NOMO-1 treated with dmso at 0.1 percent for 144 hours (cell line): ENCODE results near the gene NKAIN4.
"Not testable (repeated sequence)": the region's sequence is repeated elsewhere in the genome, so short reads cannot be mapped to it uniquely, and the experiment has no call there.

Experiments used
- DNase-seq: peaks from one replicate; lab custom pipeline; 2025; ENCODE audit not compliant: unreplicated experiment; lab: John Stamatoyannopoulos, UW

NKAIN4 gene

DNA sequence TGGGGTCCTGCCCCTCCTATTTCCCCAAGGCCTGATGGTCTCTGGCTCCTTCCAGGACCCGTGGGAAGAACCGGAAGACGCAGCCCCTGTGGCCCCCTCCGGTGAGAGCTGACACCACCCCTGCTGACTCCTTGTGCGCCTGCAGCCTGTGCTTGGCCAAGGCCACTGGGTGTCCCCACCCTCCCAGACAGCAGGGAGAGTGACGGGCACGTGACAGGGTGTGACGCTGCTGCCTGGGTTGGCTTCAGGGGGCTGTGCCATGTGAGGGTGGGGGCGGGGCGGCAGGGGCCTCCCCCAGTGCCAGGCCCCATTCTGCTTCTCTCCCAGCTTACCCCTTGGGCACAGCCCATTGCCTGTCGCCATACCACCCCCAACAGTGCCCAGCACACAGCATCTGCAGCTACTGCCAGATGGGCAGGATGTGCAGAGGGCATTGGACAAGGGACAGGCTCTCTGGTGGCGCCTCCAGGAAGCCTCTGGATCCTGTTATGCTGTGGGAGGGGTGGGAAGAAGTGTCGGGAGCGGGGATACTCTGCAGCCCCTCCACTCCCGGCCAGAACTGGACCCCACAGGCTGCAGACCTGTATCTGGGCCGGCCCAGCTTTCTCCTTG is 15.6 kb downstream of the NKAIN4 start:
- DNase-seq, result no peak

GRCh38 chr20:63238031-63238430 is 16.2 kb downstream of the NKAIN4 start:
- no peak for DNase-seq

DNA sequence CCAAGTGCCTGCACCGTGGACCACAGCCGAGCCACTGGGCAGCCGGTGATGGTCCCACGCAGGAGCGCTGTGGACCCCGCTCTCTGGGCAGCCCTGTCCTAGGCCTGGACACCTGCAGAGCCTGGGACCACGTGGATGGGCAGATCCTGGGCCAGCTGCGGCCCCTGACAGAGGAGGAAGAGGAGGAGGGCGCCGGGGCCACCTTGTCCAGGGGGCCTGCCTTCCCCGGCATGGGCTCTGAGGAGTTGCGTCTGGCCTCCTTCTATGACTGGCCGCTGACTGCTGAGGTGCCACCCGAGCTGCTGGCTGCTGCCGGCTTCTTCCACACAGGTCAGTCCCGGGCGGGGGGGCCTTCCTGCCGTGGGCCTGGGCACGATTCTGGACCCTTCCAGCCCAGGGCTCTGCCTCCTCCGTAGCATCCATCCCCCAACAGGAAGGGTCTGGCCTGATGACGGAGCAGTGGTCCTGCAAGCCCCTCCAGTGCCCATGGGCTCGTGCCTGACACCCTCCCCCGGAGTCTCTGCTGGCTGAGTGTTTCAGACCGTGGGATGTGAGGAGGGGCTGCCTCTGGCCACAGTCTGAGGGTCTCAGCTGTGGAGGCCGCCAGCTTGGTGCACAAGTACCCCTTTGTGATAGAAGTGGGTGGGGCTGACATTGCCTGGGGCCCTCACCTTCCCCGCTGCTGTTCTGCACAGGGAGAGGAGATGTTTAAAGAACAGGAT is 18.0 kb downstream of the NKAIN4 start:
- no peak for DNase-seq

DNA sequence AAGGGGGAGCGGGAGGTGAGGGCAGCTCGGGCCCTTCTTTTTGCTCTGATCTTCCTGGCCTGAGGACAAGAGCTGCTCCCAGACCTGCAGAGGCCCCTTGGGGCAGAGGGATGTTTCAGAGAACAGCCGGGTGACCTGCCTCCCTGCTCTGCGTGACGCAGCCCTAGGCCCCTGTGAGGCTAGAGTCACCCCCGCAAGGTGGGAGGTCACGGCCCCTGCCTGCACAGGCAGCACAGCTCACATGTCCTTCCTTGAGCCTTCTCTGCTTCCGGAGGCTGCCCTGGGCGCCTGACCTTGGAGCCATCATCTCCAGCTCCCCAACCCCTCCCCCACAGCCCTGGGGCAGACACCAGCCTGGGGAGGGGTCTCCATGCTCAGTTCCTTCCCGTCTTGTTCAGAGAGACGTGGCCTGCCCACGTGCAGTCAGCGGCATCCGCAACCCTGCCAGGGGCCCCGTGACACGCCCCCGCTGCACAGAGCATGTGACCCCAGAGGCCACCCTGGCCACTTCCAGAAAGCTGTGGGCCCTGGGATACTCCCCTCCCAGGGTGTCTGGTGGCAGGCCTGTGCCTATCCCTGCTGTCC is 18.8 kb downstream of the NKAIN4 start, which contains the start of gene BIRC7:
Gene BIRC7, plus strand, starts transcription at position 507 of the 585 bp plus-strand sequence. CDS start 192 bp downstream, outside the sequence.
- DNase-seq, result no peak

DNA sequence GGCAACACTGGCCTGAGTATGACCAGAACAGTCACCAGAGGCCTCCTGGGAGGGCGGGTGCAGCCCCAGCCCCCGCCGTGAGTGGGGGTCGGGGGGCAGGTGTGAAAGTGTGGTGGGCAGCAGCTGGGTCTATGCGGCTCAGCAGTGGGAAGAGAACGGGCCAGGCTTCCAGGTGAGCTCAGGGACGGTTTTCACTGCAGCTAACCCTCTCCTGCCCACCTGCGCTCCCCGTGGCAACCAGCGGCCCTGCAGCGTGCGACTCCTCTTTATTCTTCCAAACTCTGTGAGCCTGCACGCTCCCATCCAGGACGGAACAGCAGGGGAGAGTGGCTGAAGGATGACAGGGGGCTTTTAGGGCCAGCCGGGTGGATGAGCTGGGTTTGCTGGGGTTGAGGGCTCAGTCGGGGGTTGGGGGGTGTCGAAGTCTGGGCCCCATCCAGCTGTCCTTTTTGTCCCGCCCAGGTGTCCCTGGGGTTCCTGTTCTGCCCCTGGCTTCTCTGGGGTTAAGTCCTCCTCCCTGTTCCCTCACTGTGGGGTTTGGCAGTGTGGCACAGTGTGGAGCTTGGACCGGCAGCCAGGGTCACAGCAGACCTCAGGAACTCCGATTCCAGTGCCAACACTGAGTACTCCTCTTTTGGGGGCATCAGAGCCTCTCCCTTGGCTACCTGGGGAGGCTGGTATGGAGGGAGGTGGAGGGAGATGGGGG is 19.4 kb downstream of the NKAIN4 start:
- DNase-seq, result no peak

DNA sequence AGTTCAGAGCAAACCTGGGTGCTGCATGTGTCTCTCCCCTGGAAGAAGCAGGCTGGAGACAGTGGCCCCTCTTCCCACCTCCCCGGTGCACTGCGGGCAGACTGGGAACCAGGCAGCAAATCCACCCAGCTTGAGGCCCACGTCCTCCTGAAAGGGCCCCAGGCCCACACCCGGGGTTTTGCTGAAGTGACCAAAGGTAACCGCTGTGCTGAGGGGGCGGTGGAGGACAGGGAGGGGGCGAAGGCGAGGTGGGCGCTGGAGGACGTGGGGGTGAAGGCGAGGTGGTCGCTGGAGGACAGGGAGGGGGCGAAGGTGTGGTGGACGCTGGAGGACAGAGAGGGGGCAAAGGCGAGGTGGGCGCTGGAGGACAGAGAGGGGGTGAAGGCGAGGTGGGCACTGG is 20.3 kb downstream of the NKAIN4 start:
- no peak for DNase-seq

GRCh38 chr20:63233061-63233344 is 21.3 kb downstream of the NKAIN4 start:
- no peak for DNase-seq

DNA sequence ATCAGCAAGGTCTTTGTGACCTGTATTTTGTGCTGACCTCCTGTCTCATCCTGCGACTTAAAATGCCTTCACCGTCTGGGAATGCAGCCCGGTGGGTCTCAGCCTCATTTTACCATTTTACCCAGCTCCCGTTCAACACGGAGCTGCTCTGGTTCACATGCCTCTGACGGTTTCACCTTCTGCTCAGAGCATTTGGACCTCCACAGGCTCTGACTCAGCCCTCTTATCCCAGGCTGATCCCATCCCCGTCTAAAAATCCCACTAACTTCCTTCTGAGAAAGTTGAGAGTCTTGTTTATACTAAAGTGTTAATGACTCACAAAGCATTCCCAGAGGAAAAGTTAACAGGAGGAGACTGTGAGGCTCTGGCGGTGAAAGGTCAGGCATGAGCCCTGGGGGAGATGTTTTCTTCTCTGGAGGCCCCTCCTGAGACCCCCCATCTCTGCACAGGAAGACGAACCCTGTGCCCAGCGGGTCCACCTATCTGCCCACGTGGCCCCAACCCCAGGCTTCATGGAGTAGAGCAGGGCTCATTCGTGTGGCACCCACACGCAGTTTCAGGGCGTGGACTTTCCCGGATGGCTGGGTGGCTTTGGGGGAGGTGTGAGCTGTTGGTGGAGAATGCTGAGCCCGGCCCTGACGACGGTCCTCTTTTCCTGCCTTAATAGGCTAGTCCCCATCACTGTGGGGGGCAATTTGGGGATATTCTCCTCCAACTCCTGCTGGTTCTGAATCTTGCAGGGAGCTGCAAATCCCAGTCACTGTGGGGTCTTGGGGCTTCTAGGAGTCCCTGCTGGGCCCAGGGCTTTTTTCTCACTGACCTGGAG is 21.8 kb downstream of the NKAIN4 start:
- no peak for DNase-seq

DNA sequence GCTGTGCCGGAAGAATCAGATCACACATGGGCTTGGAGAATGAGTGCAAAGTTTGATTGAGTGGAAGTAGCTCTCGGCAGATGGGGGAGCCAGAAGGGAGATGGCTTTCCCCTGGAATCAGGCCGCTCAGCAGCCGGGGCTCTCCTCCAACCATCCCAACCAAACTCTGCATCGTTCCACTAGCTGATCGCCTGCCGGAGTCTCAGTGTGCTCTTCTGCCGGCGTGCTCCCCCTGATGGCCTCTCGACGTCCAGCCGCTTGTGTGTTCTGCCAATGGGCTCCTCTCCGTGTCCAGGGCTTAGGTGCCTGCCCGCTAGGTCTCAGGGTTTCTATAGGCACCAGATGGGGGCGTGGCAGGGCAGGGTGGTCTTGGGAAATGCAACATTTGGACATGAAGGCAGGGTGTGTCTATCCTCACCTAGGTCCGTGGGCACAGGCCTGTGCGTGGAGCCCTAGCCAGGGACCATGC is 23.4 kb downstream of the NKAIN4 start:
- DNase-seq, result no peak

GRCh38 chr20:63228806-63229205 is 25.5 kb downstream of the NKAIN4 start:
- DNase-seq, result no peak

DNA sequence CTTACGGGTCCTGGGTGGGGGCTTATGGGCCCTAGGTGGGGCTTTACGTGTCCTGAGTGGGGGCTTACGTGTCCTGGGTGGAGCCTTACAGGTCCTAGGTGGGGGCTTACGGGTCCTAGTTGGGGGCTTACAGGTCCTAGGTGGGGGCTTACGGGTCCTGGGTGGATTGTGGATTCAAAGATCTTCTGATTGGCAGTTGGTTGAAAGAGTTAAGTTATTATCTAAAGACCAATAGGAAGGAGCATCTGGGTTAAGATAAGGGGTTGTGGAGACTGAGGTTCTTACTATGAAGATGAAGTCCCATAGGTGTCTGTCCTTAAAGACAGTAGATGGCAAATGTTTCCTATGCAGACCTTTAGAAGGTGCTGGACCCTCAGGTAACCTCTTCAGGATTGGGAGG is 27.0 kb downstream of the NKAIN4 start:
- no peak for DNase-seq

DNA sequence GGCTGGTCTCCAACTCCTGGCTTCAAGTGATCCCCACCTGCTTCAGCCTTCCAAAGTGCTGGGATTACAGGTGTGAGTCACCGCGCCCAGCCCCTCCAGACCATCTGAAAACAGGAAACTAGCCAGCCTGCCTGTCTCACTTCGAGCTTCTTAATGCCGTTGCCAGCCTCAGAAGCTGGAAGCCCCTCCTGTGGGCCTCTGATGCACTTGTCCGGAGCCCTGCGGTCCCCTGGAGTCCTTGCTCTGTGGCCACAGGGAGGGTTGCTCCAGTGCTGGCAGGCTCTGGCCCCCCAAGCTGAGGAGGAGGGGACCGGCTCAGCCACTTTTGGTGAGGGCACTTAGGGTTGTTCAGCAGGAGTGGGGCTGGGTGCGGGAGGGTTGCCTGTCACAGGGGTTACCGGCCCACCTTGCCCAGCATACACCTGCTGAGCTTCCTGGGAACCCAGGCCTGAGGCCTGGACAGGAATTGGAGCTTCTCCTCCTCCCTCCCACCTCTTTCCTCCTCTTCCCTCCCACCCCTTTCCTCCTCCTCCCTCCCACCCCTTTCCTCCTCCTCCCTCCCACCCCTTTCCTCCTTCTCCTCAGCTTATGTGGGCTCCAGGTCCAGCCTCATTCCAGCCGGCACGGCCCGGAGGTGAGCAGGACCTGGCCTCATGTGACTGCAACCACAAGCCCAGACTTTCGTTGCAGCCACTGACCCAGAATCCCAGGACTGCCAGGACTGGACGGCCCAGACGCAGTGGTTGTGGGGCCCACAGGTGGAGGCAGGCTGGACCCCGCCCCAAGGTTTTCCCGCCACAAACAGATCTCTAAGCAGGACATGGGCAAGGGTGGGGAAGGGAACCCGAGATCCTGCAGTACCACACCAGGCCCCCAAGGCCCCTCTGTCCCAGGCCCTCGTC is 28.0 kb downstream of the NKAIN4 start:
- no peak for DNase-seq

GRCh38 chr20:63225082-63225454 is 29.2 kb downstream of the NKAIN4 start:
- no peak for DNase-seq

- no peak for DNase-seq
Observed at GRCh38 chr20:63224412-63225081, 29.7 kb downstream of the NKAIN4 start.

- DNase-seq, result no peak
Observed at GRCh38 chr20:63223826-63224207, 30.4 kb downstream of the NKAIN4 start.

GRCh38 chr20:63223121-63223825 is 31.0 kb downstream of the NKAIN4 start:
- DNase-seq, result no peak

GRCh38 chr20:63222541-63222940 is 31.7 kb downstream of the NKAIN4 start:
- DNase-seq, result no peak

GRCh38 chr20:63221400-63222053 is 32.7 kb downstream of the NKAIN4 start:
- not testable (repeated sequence) for DNase-seq
